Skeletal muscle tissue (tissue), 4 donors: ENCODE measurements around the gene RRAGB. TPM values are rescaled to one million over a fixed set of nuclear protein-coding genes. Genes with fewer than 3 reads are reported as not detected.

ENCODE experiments used
- H3K27ac ChIP-seq: one replicate; pipeline ENCODE4 v1.7.0; 2013; ENCODE audit warnings: mild to moderate bottlenecking, low read depth, low read length, inconsistent platforms
- H3K27me3 ChIP-seq, 3 donors: one replicate each; pipeline ENCODE4 v1.7.0; 2013; ENCODE audit warnings: low read length in 3 of 3; ENCODE audit not compliant: control insufficient read depth in 3 of 3, insufficient read depth in 3 of 3
- H3K36me3 ChIP-seq, 3 donors: one replicate each; pipeline ENCODE4 v1.7.0; 2013; ENCODE audit warnings: low read length in 3 of 3; ENCODE audit not compliant: control insufficient read depth in 3 of 3, insufficient read depth in 3 of 3
- H3K4me1 ChIP-seq, 3 donors: one replicate each; pipeline ENCODE4 v1.7.0; 2013; ENCODE audit warnings: low read length in 3 of 3, mild to moderate bottlenecking in 3 of 3; ENCODE audit not compliant: control insufficient read depth in 3 of 3, insufficient read depth in 3 of 3
- H3K4me3 ChIP-seq, 3 donors: one replicate each; pipeline ENCODE4 v1.7.0; 2013; ENCODE audit warnings: low read length in 3 of 3
- H3K9ac ChIP-seq, 3 donors: one replicate each; pipeline ENCODE4 v1.7.0; 2013; ENCODE audit warnings: low read length in 3 of 3, mild to moderate bottlenecking in 3 of 3, moderate library complexity in 2 of 3, low read depth in 1 of 3
- H3K9me3 ChIP-seq, 3 donors: one replicate each; pipeline ENCODE4 v1.7.0; 2013; ENCODE audit warnings: low read length in 3 of 3; ENCODE audit not compliant: control insufficient read depth in 3 of 3
- total RNA-seq: library from RNA; depleted of rRNA; stranded (reverse); fragments of >200 nt; gene quantifications from one replicate; pipeline ENCODE4 v1.2.3, GENCODE V29; 2014
- donor health status: Osteomylitis.

Gene RRAGB
- total RNA-seq, 1 donor from 2014 or later: 25.6 TPM

DNA sequence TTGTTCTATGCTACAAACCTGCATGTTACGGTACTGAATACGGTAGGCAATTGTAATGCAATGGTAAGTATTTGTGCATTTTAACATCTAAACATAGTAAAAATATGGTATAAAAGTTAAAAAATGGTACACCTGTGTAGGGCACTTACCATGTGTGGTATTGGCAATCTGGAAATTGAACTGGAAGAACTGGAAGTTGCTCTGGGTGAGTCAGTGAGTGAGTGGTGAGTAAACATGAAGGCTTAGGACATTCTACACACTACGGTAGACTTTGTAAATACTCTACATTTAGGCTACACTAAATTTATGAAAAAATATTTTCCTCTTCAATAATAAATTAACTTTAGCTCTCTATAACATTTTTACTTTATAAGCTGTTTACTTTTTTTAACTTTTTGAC, 78.9 kb downstream of the RRAGB start:
- no peaks in the 10 kb centered on the region for H3K27me3 ChIP-seq
- H3K4me1 ChIP-seq: no peaks in the 10 kb centered on the region
- H3K9me3 ChIP-seq: no peaks in the 10 kb centered on the region
- H3K36me3 ChIP-seq: no peaks in the 10 kb centered on the region
- H3K27ac ChIP-seq: no peak overlapping the region
- no peak overlapping the region for H3K9ac ChIP-seq
- no peak overlapping the region for H3K4me3 ChIP-seq

DNA sequence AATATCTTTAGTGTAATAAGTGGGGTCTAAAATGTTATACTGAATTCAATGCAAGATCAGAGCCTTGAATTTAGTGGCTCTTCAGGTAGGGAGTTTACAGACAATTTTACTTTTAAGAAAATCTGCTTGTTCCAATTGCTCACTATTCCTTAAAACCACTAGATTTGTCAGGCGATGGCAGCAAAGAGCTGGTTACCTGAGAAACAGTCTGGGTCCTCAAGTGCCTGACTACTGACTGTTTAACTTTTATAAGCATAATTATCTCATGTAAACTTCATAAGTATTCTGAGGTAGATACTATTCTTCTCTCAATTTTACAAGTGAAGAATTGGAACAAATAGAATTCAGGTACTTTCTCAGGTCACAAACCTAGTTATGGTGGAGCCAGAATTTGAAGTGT, 84.3 kb downstream of the RRAGB start:
- Histone ChIP-seq H3K4me1 (no peaks in the 10 kb centered on the region), H3K27me3 (no peaks in the 10 kb centered on the region), H3K4me3 (no peak overlapping the region), H3K9me3 (no peaks in the 10 kb centered on the region), H3K27ac (no peak overlapping the region), H3K9ac (no peak overlapping the region), H3K36me3 (no peaks in the 10 kb centered on the region)

Other genes starting within 250 kb of the RRAGB start
- gene USP51, start 227.9 kb upstream of the RRAGB start, total RNA-seq: 1.6 TPM
- gene FOXR2, start 94.3 kb upstream of the RRAGB start, total RNA-seq: not detected